HG03196 (cell line): ENCODE results near the gene GNG13.
"Not testable (repeated sequence)": the region's sequence is repeated elsewhere in the genome, so short reads cannot be mapped to it uniquely, and the experiment has no call there.

ENCODE experiments used
- ATAC-seq: cut with Tn5 transposase; IDR thresholded peaks from one replicate; pipeline ENCODE4 v1.9.1; 2021; ENCODE audit not compliant: unreplicated experiment

Gene GNG13

DNA sequence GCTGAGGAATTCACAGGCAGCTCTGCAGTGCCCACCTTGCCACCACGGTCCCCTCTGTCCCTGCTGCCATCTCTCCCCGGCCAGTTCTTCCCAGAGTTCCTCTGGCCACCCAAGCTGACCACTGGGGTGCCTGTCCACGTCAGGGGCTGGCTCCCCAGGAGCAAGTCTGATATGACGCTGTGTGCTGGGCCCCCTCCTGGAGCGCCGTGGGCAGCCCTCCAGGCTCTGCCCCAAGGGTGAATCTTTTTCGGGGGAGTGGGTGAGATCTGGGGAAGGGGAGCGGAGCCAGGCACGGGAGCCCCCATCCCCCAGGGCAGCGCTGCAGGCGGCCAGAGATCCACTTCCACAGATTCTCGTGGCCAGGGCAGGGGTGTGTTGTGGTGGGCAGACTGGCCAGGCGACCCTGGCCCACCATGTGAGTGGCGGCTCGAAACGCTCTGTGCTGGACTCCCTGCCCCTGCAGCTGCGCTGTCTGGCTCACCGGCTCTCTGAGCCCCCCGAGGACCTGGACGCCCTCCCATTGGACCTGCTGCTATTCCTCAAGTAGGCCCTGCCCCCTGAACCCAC lies 36.3 kb downstream of the GNG13 start:
- no peak for ATAC-seq

GRCh38 chr16:763369-764183 lies 37.0 kb downstream of the GNG13 start:
- no peak for ATAC-seq

DNA sequence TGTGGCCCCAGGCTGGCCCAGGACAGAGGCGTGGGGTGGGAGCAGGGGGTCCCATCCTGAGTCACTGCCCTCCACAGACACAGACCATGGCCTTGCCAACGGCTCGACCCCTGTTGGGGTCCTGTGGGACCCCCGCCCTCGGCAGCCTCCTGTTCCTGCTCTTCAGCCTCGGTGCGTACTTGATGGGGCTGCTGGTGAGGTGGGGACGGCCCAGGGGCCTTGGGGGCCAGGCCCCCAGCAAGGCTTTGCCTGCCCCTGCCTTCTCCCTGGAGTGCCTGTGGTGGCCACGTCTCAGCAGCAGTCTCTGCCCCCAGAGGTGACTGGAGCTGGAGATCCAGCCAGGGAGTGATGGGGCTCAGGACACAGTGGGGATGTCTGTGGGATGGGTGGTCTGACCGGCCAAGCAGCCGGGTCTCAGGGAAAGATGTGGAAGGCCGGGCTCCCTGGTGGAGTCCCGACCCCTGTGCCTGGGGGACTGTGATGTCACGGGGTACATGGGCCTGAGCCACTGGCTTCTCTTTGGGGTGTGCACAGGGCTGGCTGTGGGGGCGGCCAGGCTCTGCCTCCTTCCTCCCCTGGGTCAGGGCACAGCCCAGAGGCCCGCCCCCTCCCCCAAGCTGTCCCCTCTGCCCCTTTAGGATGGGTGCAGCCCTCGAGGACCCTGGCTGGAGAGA lies 37.8 kb downstream of the GNG13 start:
- ATAC-seq, result no peak

GRCh38 chr16:761625-762513 lies 38.7 kb downstream of the GNG13 start:
- ATAC-seq, result no peak

DNA sequence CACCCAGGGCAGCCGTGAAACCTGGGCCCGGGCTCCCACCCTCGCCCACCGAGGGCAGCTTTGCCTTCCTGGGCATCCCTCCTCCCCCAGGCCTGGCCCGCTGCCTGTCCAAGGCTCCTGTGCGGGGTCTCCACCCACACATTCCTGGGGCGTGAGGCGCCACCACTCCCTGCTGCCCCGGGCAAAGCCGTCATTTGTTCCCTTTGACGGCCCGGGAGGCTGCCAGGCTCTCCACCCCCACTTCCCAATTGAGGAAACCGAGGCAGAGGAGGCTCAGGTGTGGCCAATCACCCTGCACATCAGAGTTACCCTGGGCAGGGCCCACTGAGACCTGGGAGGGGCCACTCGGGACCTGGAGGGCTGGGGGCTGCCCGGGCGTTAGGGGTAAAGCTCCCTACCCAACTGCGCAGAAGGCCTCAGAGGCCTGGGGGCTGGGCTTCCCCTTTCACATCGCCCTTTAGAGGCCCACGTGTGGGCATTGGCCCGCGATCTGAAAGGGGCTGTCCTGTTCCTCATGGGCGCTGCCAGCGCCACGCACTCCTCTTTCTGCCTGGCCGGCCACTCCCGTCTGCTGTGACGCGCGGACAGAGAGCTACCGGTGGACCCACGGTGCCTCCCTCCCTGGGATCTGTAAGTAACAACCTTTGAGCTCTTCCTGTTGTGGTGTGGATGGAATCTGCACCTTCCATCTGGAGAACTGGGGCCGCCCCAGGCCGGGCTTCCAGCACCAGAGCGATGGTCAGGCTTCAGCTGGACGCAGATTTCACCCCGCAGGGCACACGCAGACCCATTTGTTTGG lies 39.8 kb downstream of the GNG13 start, which contains the start of gene MSLN:
MSLN (plus strand) TSS at position 190 of the 799 bp plus-strand sequence. CDS start 1,947 bp downstream, outside the sequence.
- no peak for ATAC-seq

- no peak for ATAC-seq
Measured at GRCh38 chr16:760065-760464, 40.5 kb downstream of the GNG13 start.

DNA sequence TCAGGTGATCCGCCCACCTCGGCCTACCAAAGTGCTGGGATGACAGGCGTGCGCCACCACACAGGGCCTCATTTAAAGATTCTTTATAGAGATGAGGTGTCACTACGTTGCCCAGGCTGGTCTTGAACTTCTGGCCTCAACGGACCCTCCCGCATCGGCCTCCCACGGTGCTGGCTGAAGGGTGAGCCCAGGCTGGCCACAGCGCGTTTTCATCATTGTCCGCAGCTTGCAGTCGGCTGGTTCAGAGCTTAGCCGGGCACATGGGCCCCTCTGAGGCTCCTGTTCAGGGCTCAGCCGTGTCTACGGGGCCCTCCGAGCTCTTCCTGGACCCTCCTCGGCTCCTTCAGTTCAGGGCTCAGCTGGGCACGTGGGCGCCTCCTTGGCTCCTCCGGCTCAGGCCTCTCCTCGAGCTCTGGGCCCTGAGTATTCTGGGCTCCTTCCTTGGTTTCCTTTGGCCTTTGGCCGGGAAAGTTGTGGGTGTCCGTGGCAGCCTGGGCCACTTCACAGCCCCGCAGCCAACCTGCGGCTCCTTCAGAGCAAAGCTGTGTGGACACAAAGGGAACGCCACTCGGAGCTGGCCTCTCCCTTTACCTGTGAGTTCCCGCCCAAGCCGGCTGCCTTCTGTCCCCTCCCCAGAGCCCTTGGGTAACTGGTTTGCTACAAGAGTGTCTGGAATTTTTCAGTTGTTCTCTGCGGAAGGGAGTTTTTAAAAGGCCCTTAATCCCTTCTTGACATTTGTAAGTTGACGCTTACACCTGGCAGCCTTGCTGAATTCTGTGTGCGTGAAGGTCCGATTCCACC lies 41.2 kb downstream of the GNG13 start:
- no peak for ATAC-seq

- ATAC-seq, result no peak
Measured at GRCh38 chr16:756428-756827, 44.1 kb downstream of the GNG13 start.

GRCh38 chr16:754656-755055 lies 45.9 kb downstream of the GNG13 start:
- ATAC-seq, result no peak

- ATAC-seq, result not testable (repeated sequence)
Measured at GRCh38 chr16:754121-754607, 46.4 kb downstream of the GNG13 start.

GRCh38 chr16:752007-752312 lies 48.6 kb downstream of the GNG13 start:
- ATAC-seq, result no peak

DNA sequence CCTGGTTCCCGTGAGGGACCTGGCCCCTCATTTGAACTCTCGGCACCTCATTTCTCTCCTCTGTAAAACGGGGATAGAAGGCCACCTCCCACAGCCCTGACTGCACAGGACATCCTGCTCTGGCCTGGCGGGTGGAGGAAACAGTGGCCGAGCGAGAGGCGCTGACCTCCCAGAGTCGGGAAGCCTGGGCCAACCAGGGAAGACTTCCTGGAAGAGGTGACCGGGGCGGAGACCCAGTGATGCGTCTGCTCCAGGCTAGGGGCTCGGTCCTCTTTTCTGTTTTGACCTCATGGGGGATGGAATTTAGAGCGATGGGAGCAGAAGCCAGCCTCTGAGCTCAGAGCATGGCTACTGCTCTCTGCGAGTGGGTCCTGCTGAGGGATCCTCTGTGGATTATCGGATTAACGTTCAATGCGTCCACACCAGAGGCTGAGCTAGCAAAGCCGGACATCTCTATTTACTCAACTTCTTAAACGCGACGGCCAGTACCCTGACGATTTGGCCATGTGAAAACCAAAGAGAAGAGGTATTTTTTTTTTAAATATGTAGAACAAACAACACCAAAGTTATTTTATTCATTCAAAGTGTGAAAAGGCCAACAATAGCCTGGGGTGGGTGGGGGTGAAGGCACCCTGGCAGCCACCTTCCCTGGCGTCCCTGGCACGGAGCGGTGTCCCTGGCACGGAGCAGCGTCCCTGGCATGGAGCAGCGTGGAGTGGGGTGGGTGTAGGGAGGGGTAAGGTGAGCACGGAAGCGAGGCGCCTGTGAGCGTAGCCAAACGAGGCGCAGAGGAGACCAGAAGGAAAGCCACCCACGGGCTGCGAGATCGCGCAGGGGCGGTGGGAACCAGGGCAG lies 49.2 kb downstream of the GNG13 start:
- ATAC-seq, result no peak

DNA sequence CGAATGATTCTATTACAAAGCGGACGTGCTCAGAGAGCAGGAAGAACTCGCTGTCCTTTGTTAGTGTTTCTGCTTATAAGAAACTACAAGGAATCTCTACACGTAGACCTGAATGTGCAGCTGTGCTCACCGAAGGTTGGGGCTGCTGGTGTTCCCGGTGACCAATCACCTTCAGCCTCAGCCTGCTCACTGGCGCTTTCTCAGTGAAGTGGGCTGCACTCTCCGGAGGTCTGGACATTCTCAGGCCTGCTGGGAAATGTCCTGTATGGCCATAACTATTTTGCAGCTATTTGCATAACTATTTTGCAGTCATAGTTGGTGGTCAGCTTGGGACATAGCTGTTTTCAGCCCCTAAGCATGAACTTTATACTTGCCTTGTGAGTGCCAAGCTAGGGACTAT lies 50.0 kb downstream of the GNG13 start:
- no peak for ATAC-seq

DNA sequence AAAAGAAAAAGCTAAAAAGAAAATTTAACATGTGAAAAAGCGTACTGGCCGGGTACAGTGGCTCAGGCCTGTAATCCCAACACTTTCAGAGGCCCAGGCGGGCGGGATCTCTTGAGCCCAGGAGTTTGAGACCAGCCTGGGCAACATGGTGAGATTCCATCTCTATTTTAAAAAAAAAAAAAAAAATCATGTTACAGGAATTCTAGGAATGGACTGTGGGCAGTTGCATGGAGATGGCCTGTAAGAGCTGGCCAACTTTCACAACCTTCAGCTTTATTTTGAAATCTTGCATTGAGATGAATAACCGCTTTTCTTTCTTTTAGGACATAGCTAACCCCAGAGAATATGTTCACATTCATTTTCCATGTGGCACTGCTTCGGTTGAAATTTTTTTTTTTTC lies 51.5 kb downstream of the GNG13 start:
- ATAC-seq, result no peak
